Mesenchymal stem cell (in vitro differentiated cells and primary cell): ENCODE data around the gene CDHR2.

ENCODE experiments used
- DNase-seq: peaks from one replicate; pipeline ENCODE4 v3.0.0-alpha.2; 2013
- H2AFZ ChIP-seq: one replicate; pipeline ENCODE4 v1.6.1; 2013; ENCODE audit warnings: low read depth, mild to moderate bottlenecking, control low read depth, inconsistent platforms, low read length, moderate library complexity
- H2AK5ac ChIP-seq: 2 replicates; pipeline ENCODE4 v1.6.1; 2013; ENCODE audit warnings: low read length, moderate library complexity, mild to moderate bottlenecking, inconsistent platforms; ENCODE audit not compliant: severe bottlenecking
- H2BK120ac ChIP-seq: one replicate; pipeline ENCODE4 v1.6.1; 2013; ENCODE audit warnings: low read depth, mild to moderate bottlenecking, inconsistent platforms, low read length, moderate library complexity
- H2BK12ac ChIP-seq, 2 experiments: one replicate each; pipeline ENCODE4 v1.6.1; 2013; ENCODE audit warnings: inconsistent platforms in 2 of 2, low read length in 2 of 2, mild to moderate bottlenecking in 2 of 2, moderate library complexity in 2 of 2, control low read depth in 1 of 2
- H2BK15ac ChIP-seq: one replicate; pipeline ENCODE4 v1.6.1; 2013; ENCODE audit warnings: mild to moderate bottlenecking, low read depth, inconsistent platforms; ENCODE audit not compliant: poor library complexity, severe bottlenecking
- H2BK5ac ChIP-seq: 2 replicates; pipeline ENCODE4 v1.6.1; 2013; ENCODE audit warnings: low read depth, mild to moderate bottlenecking, low read length, control low read depth, inconsistent platforms; ENCODE audit not compliant: poor library complexity, severe bottlenecking
- H3K14ac ChIP-seq, 2 experiments: one replicate each; pipeline ENCODE4 v1.6.1; 2013; ENCODE audit warnings: inconsistent platforms in 2 of 2, low read length in 2 of 2, control low read depth in 1 of 2, mild to moderate bottlenecking in 1 of 2, moderate library complexity in 1 of 2
- H3K18ac ChIP-seq, 2 experiments: one replicate each; pipeline ENCODE4 v1.6.1; 2013; ENCODE audit warnings: inconsistent platforms in 2 of 2, low read length in 2 of 2, control low read depth in 1 of 2, low read depth in 1 of 2, mild to moderate bottlenecking in 1 of 2
- H3K23ac ChIP-seq, 2 experiments: one replicate each; pipeline ENCODE4 v1.6.1; 2013; ENCODE audit warnings: inconsistent platforms in 2 of 2, low read length in 2 of 2, mild to moderate bottlenecking in 2 of 2, moderate library complexity in 2 of 2, control low read depth in 1 of 2
- H3K27ac ChIP-seq: 2 replicates; pipeline ENCODE4 v1.5.1; 2013; ENCODE audit warnings: mild to moderate bottlenecking, moderate library complexity, low read length, control low read depth, inconsistent platforms; ENCODE audit not compliant: poor library complexity, severe bottlenecking
- H3K27me3 ChIP-seq, 2 experiments: 2 replicates each; pipeline versions ENCODE4 v1.6.1 to v1.7.0; 2013; ENCODE audit warnings: low read length in 2 of 2, mild to moderate bottlenecking in 2 of 2, moderate library complexity in 2 of 2, control low read depth in 1 of 2, inconsistent platforms in 1 of 2; ENCODE audit not compliant: control insufficient read depth in 1 of 2, insufficient read depth in 1 of 2
- H3K36me3 ChIP-seq, 2 experiments: 2 replicates each; pipeline versions ENCODE4 v1.6.1 to v1.7.0; 2013; ENCODE audit warnings: low read length in 2 of 2, control low read depth in 1 of 2, inconsistent platforms in 1 of 2, low read depth in 1 of 2, mild to moderate bottlenecking in 1 of 2; ENCODE audit not compliant: insufficient read depth in 2 of 2, control insufficient read depth in 1 of 2
- H3K4ac ChIP-seq, 2 experiments: one replicate each; pipeline ENCODE4 v1.6.1; 2013; ENCODE audit warnings: inconsistent platforms in 2 of 2, low read length in 2 of 2, mild to moderate bottlenecking in 2 of 2, moderate library complexity in 2 of 2, control low read depth in 1 of 2, low read depth in 1 of 2
- H3K4me1 ChIP-seq: 2 replicates; pipeline ENCODE4 v1.6.1; 2013; ENCODE audit warnings: low read depth, low read length, control low read depth; ENCODE audit not compliant: control insufficient read depth, insufficient read depth
- H3K4me2 ChIP-seq: 2 replicates; pipeline ENCODE4 v1.6.1; 2013; ENCODE audit warnings: low read length, mild to moderate bottlenecking, inconsistent platforms; ENCODE audit not compliant: poor library complexity, severe bottlenecking
- H3K4me3 ChIP-seq, 2 experiments: 2 replicates each; pipeline versions ENCODE4 v1.5.1 to v1.7.0; 2013; ENCODE audit warnings: low read length in 2 of 2, mild to moderate bottlenecking in 2 of 2, control low read depth in 1 of 2, low read depth in 1 of 2; ENCODE audit not compliant: insufficient read depth in 1 of 2
- H3K79me1 ChIP-seq: replicated peaks from 2 replicates; pipeline ENCODE4 v1.6.1; 2013; ENCODE audit warnings: mild to moderate bottlenecking, control low read depth, low read length, inconsistent platforms; ENCODE audit not compliant: poor library complexity, severe bottlenecking
- H3K9ac ChIP-seq: 2 replicates; pipeline ENCODE4 v1.7.0; 2013; ENCODE audit warnings: mild to moderate bottlenecking, low read length, moderate library complexity
- H3K9me3 ChIP-seq: 2 replicates; pipeline ENCODE4 v1.7.0; 2013; ENCODE audit warnings: mild to moderate bottlenecking, low read length; ENCODE audit not compliant: control insufficient read depth
- H4K8ac ChIP-seq: one replicate; pipeline ENCODE4 v1.6.1; 2013; ENCODE audit warnings: inconsistent platforms, mild to moderate bottlenecking, low read length, moderate library complexity
- H4K91ac ChIP-seq: one replicate; pipeline ENCODE4 v1.6.1; 2013; ENCODE audit warnings: mild to moderate bottlenecking, low read length, inconsistent platforms
- whole genome bisulfite sequencing: methylation state at CpG from one replicate; pipeline ENCODE4 v1.1.7; 2013; ENCODE audit warnings: mixed read lengths; 5-methylcytosine and 5-hydroxymethylcytosine counted together

Gene CDHR2

GRCh38 chr5:176579323-176579722 lies 30.2 kb downstream of the CDHR2 start:
- Histone ChIP-seq H2BK120ac (no peak overlapping the region), H3K4me1 (peaks cover 2% of the 10 kb centered on the region), H3K18ac (no peak overlapping the region), H3K9ac (no peak overlapping the region), H4K8ac (no peak overlapping the region), H3K4ac (no peak overlapping the region), H2BK5ac (no peak overlapping the region), H3K9me3 (no peaks in the 10 kb centered on the region), H2AFZ (no peak overlapping the region), H4K91ac (no peak overlapping the region), H2BK12ac (no peak overlapping the region), H3K23ac (no peak overlapping the region), H3K14ac (no peak overlapping the region), H2BK15ac (no peak overlapping the region), H3K27ac (no peak overlapping the region), H3K79me1 (no peaks in the 10 kb centered on the region), H3K4me2 (no peak overlapping the region), H3K4me3 (no peak overlapping the region), H2AK5ac (no peak overlapping the region), H3K36me3 (no peaks in the 10 kb centered on the region), H3K27me3 (peaks cover 0 to 33% of the 10 kb centered on the region in 2 experiments)
- 47% methylated on average over 4 of the region's 4 CpGs for WGBS
- DNase-seq: peak; percentile 59

- H3K27me3 ChIP-seq: peaks cover 0 to 18% of the 10 kb centered on the region in 2 experiments
- peak overlapping the region in 1 of 2 experiments; percentile 16 for H2BK12ac ChIP-seq
- H3K4me1 ChIP-seq: peaks cover 2% of the 10 kb centered on the region
- H3K9ac ChIP-seq: no peak overlapping the region
- no peak overlapping the region for H3K23ac ChIP-seq
- H2BK15ac ChIP-seq: no peak overlapping the region
- H3K36me3 ChIP-seq: no peaks in the 10 kb centered on the region
- peaks cover 7% of the 10 kb centered on the region for H3K9me3 ChIP-seq
- H3K14ac ChIP-seq: peak overlapping the region in 1 of 2 experiments; percentile 18
- peak overlapping the region; percentile 10 for H4K91ac ChIP-seq
- H2BK5ac ChIP-seq: no peak overlapping the region
- no peak overlapping the region for H3K4ac ChIP-seq
- H2AK5ac ChIP-seq: no peak overlapping the region
- no peak overlapping the region for H3K4me3 ChIP-seq
- no peak overlapping the region for H4K8ac ChIP-seq
- H2BK120ac ChIP-seq: no peak overlapping the region
- H2AFZ ChIP-seq: no peak overlapping the region
- H3K18ac ChIP-seq: peak overlapping the region in 1 of 2 experiments; percentile 18
- H3K4me2 ChIP-seq: no peak overlapping the region
- no peak for DNase-seq
- no peaks in the 10 kb centered on the region for H3K79me1 ChIP-seq
- no peak overlapping the region for H3K27ac ChIP-seq
- WGBS: 90% methylated on average over 10 of the region's 12 CpGs
Observed at GRCh38 chr5:176581361-176581760, 32.2 kb downstream of the CDHR2 start.

- Histone ChIP-seq H3K27ac (no peak overlapping the region), H4K8ac (no peak overlapping the region), H3K9me3 (peaks cover 7% of the 10 kb centered on the region), H3K14ac (no peak overlapping the region), H2AK5ac (no peak overlapping the region), H3K23ac (no peak overlapping the region), H3K9ac (no peak overlapping the region), H3K27me3 (peaks cover 0 to 10% of the 10 kb centered on the region in 2 experiments), H2AFZ (no peak overlapping the region), H2BK120ac (no peak overlapping the region), H4K91ac (no peak overlapping the region), H2BK5ac (no peak overlapping the region), H3K18ac (no peak overlapping the region), H3K36me3 (no peaks in the 10 kb centered on the region), H3K79me1 (no peaks in the 10 kb centered on the region), H3K4me3 (no peak overlapping the region), H2BK15ac (no peak overlapping the region), H3K4me2 (no peak overlapping the region), H3K4ac (no peak overlapping the region), H2BK12ac (no peak overlapping the region), H3K4me1 (peaks cover 2% of the 10 kb centered on the region)
- DNase-seq: peak; percentile 18
- WGBS: 68% methylated on average over 4 of the region's 4 CpGs
Observed at GRCh38 chr5:176583076-176583475, 33.9 kb downstream of the CDHR2 start.

GRCh38 chr5:176587398-176587797 lies 38.3 kb downstream of the CDHR2 start:
- Histone ChIP-seq H2BK120ac (no peak overlapping the region), H3K36me3 (peaks cover 1 to 13% of the 10 kb centered on the region in 2 experiments), H2AFZ (no peak overlapping the region), H3K4me2 (no peak overlapping the region), H3K9me3 (peaks cover 7% of the 10 kb centered on the region), H4K91ac (no peak overlapping the region), H3K4me1 (no peaks in the 10 kb centered on the region), H3K4ac (no peak overlapping the region), H3K18ac (no peak overlapping the region), H2AK5ac (no peak overlapping the region), H2BK5ac (no peak overlapping the region), H2BK15ac (no peak overlapping the region), H3K9ac (no peak overlapping the region), H2BK12ac (no peak overlapping the region), H3K27ac (no peak overlapping the region), H4K8ac (no peak overlapping the region), H3K23ac (no peak overlapping the region), H3K14ac (no peak overlapping the region), H3K27me3 (peaks cover 0 to 8% of the 10 kb centered on the region in 2 experiments), H3K4me3 (no peak overlapping the region), H3K79me1 (no peaks in the 10 kb centered on the region)
- WGBS: 82% methylated on average over 5 of the region's 7 CpGs
- no peak for DNase-seq
